PC-3 (cell line): Measurements from ENCODE around the gene APEX1. TPM values are rescaled to one million over a fixed set of nuclear protein-coding genes. Genes with fewer than 3 reads are reported as not detected.
A peak's percentile ranks its signal among the peaks of the same experiment; 100 is the strongest.

ENCODE experiments used
- ATAC-seq: fragments of 200-7000 bp; cut with Tn5 transposase; 2 replicates; pipeline ENCODE4 v1.9.1; 2020; ENCODE audit warnings: mild to moderate bottlenecking, moderate library complexity
- BruUV-seq: library from RNA; stranded (reverse); fragments of 400-500 nt; replicated peaks from 2 replicates; lab custom pipeline; 2021; lab: Mats Ljungman, UMichigan
- CTCF ChIA-PET: fragments of 300-600 bp; sonication (Branson Sonifier 250); formaldehyde crosslinking; loops from one replicate; lab custom pipeline; 2022; ENCODE audit warnings: antibody characterized with exemption; lab: Charles Lee
- POLR2A ChIA-PET: fragments of 300-600 bp; sonication (Branson Sonifier 250); formaldehyde crosslinking; loops from one replicate; lab custom pipeline; 2022; ENCODE audit warnings: antibody characterized with exemption; ENCODE audit not compliant: unreplicated experiment; lab: Charles Lee
- DNase-seq: peaks from one replicate; pipeline ENCODE4 v3.0.0-alpha.2; 2015
- H2AFZ ChIP-seq: fragments of 300-600 bp; sonication (generic); 2 replicates; pipeline ENCODE4 v1.6.0; 2016; ENCODE audit warnings: antibody characterized with exemption, low read length
- H3F3A ChIP-seq: fragments of 300-600 bp; sonication (generic); one replicate; pipeline ENCODE4 v1.6.0; 2017; ENCODE audit warnings: antibody characterized with exemption, low read length, control low read depth, mild to moderate bottlenecking; ENCODE audit not compliant: unreplicated experiment
- H3K27ac ChIP-seq: fragments of 300-600 bp; sonication (generic); 2 replicates; pipeline ENCODE4 v1.5.1; 2016; ENCODE audit warnings: mild to moderate bottlenecking, low read length
- H3K27me3 ChIP-seq: fragments of 300-600 bp; sonication (generic); 2 replicates; pipeline ENCODE4 v1.6.1; 2016; ENCODE audit warnings: low read length, mixed read lengths
- H3K36me3 ChIP-seq: fragments of 300-600 bp; sonication (generic); 2 replicates; pipeline ENCODE4 v1.6.1; 2016; ENCODE audit warnings: low read depth, mixed run types, low read length, mixed read lengths
- H3K4me1 ChIP-seq: fragments of 300-600 bp; sonication (generic); 2 replicates; pipeline ENCODE4 v1.5.1; 2016; ENCODE audit warnings: low read length; ENCODE audit not compliant: insufficient read depth
- H3K4me2 ChIP-seq: fragments of 300-600 bp; sonication (generic); 2 replicates; pipeline ENCODE4 v1.6.0; 2016; ENCODE audit warnings: low read length
- H3K4me3 ChIP-seq: fragments of 300-600 bp; sonication (generic); 2 replicates; pipeline ENCODE4 v1.5.1; 2016; ENCODE audit warnings: mild to moderate bottlenecking, low read length, mixed read lengths
- H3K79me2 ChIP-seq: fragments of 300-600 bp; sonication (generic); 2 replicates; pipeline ENCODE4 v1.6.1; 2017; ENCODE audit warnings: low read length, mixed read lengths
- H3K9ac ChIP-seq: fragments of 300-600 bp; sonication (generic); 2 replicates; pipeline ENCODE4 v1.6.0; 2016; ENCODE audit warnings: mild to moderate bottlenecking, low read length
- H3K9me2 ChIP-seq: fragments of 300-600 bp; sonication (generic); replicated peaks from 2 replicates; pipeline ENCODE4 v1.6.1; 2016; ENCODE audit warnings: mixed run types, low read length, mixed read lengths
- H3K9me3 ChIP-seq: fragments of 300-600 bp; sonication (generic); 2 replicates; pipeline ENCODE4 v1.6.1; 2016; ENCODE audit warnings: low read length, mixed read lengths
- H4K20me1 ChIP-seq: fragments of 300-600 bp; sonication (generic); 2 replicates; pipeline ENCODE4 v1.6.1; 2016; ENCODE audit warnings: low read length, mixed read lengths
- EZH2 ChIP-seq: fragments of 300-600 bp; sonication (generic); IDR thresholded peaks from one replicate; pipeline ENCODE4 v1.6.1; 2017; ENCODE audit warnings: antibody characterized with exemption, mild to moderate bottlenecking, low read length; ENCODE audit not compliant: unreplicated experiment
- EZH2phosphoT487 ChIP-seq: fragments of 300-600 bp; sonication (generic); IDR thresholded peaks from 2 replicates; pipeline ENCODE4 v1.6.1; 2018; ENCODE audit warnings: mild to moderate bottlenecking, antibody characterized with exemption, low read length, borderline replicate concordance
- intact Hi-C: fragments of 100-400 bp; cut with micrococcal nuclease; formaldehyde crosslinking; loops from 2 replicates; pipeline ENCODE4 v1.9.0; 2023
- total RNA-seq: library from RNA; depleted of rRNA; stranded (reverse); fragments of >200 nt; gene quantifications from 2 replicates; pipeline ENCODE4 v1.2.3, GENCODE V29; 2014
- TF ChIP-seq, protein P1 (sequence below): fragments of 300-600 bp; sonication (generic); conservative IDR thresholded peaks from 2 replicates; pipeline ENCODE4 v1.5.1; 2017; ENCODE audit warnings: antibody characterized with exemption, low read depth, mild to moderate bottlenecking, low read length

The APEX1 gene
- total RNA-seq, 1 experiment from 2014 or later = 147 TPM

DNA sequence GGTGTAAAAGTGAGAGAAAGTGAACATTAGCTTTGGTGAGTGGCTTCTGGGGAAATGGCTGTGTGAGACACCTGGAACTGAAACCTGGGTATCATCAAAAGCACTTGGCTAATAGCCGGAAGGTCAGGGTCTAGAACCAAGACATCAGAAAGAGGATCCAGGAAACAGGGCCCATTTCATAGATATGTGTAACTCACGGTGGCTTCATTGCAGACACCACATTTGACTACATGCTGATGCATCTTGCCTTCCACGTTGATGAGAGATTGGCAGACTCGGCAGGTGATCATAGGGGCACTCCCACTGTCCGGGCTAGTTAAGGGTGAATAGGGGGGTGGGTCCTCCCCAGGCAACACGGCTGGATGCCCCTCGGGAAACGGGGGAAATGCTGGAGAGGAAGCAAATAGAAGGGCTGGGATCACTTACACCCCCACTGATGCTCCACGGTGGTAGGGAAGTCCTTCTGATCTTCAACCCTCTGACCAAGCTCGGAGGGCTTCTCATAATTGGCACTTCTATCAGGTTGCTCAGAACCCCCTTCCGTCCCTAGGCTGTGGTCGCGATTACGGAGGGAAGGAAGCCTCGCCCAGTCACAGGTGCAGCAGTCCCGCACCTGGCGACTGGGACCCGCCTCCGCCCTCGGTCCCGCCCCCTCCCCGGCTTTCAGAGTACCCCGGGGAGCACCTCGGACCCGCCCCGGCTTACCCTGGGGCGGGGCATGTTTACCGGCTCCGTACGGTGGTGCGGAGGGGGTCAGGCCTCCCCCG, 5.6 kb downstream of the APEX1 start:
- Histone ChIP-seq H3K27ac (peak overlapping the region; percentile 63), H3K79me2 (peaks cover 48% of the 10 kb centered on the region), H3K36me3 (peaks cover 26% of the 10 kb centered on the region), H3K9me2 (no peaks in the 10 kb centered on the region), H2AFZ (peak overlapping the region; percentile 75), H3K9ac (peak overlapping the region; percentile 92), H3F3A (no peaks in the 10 kb centered on the region), H3K27me3 (no peaks in the 10 kb centered on the region), H3K4me2 (peak overlapping the region; percentile 91), H3K9me3 (no peaks in the 10 kb centered on the region), H4K20me1 (0 out of 2 replicates have a peak, but pooled peaks cover 6% of the 10 kb centered on the region), H3K4me1 (peaks cover 21% of the 10 kb centered on the region), H3K4me3 (peak overlapping the region; percentile 76)
- intact Hi-C loops = loop anchor here (1.0 to 2.0 kb wide), 2 partner anchors 9 to 222 kb away; partner anchors contain the start of gene PNP
- DNase-seq (peak; percentile 35), ATAC-seq (peak; percentile 7)
- ChIA-PET CTCF (interaction anchor here (0.9 to 1.3 kb wide), 3 partner anchors 9 to 152 kb away, joined by 4 to 7 read pairs (median 5); no protein-coding TSS in a partner anchor), POLR2A (interaction anchor here (0.5 to 1.2 kb wide), 4 partner anchors 9 to 221 kb away, joined by 3 to 37 read pairs (median 6); partner anchors contain the start of gene PARP2)
- no TSS peak for BruUV-seq
- TF ChIP-seq EZH2 (no peak), EZH2phosphoT487 (no peak)
- TF ChIP-seq, protein P1, sequence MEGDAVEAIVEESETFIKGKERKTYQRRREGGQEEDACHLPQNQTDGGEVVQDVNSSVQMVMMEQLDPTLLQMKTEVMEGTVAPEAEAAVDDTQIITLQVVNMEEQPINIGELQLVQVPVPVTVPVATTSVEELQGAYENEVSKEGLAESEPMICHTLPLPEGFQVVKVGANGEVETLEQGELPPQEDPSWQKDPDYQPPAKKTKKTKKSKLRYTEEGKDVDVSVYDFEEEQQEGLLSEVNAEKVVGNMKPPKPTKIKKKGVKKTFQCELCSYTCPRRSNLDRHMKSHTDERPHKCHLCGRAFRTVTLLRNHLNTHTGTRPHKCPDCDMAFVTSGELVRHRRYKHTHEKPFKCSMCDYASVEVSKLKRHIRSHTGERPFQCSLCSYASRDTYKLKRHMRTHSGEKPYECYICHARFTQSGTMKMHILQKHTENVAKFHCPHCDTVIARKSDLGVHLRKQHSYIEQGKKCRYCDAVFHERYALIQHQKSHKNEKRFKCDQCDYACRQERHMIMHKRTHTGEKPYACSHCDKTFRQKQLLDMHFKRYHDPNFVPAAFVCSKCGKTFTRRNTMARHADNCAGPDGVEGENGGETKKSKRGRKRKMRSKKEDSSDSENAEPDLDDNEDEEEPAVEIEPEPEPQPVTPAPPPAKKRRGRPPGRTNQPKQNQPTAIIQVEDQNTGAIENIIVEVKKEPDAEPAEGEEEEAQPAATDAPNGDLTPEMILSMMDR = no peak

DNA sequence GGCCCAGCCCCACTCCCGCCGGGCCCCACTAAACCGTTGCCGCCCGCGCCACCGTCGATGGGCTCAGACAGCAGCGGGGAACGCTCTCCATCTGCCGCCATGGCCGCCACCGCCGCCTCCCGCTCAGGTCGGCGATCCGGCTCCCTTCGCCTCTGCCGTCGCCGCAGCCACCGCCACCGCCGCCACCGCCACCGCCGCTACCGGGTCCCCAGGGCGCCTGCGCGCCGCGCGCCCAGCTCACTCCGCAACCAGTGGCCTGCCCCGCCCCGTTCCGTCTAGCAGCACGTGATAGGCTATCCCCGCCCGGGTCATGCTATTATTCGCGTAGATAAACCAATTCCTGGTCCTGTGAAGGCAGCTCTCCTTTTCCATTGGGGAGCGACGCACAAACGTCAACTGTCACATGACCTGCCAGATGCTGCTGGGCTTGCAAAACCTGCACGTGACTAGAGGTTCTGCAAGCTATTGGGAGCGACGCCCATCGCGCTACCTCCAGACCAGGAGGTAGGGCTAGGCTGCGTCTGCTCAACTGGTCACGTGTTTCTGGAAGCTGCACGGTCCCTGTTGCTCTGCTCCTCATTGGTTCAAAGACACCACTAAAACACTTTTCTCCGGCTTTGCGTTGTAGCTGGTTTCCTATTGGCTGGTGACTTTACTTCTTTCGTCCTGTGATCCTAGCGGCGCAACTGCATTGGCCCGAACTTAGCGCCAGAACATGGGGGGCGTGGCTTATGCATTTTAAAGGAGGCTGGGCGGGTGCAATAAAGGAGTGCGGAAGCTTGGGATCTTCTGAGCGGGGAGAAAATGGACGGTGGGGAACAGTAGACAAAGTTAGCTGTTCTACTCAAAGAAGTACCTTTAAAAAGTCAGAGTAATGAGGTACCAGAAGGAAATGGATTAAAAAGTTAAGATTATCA, 6.5 kb downstream of the APEX1 start, which contains the start of gene PIP4P1:
PIP4P1 (minus strand) TSS at position 210 of the 917 bp plus-strand sequence; CDS start at position 101, 109 bp downstream.
- Histone ChIP-seq H3K9me3 (no peaks in the 10 kb centered on the region), H3K79me2 (peaks cover 40% of the 10 kb centered on the region), H3K9ac (peak within 1 kb of the TSS; percentile 92), H3K27ac (peak within 1 kb of the TSS; percentile 63), H3K27me3 (no peaks in the 10 kb centered on the region), H3K4me3 (peak within 1 kb of the TSS; percentile 76), H3K36me3 (peaks cover 23% of the 10 kb centered on the region), H3K4me1 (peaks cover 17% of the 10 kb centered on the region), H3K9me2 (no peaks in the 10 kb centered on the region), H3F3A (no peaks in the 10 kb centered on the region), H4K20me1 (0 out of 2 replicates have a peak, but pooled peaks cover 2% of the 10 kb centered on the region), H2AFZ (peak within 1 kb of the TSS; percentile 75), H3K4me2 (peak within 1 kb of the TSS; percentile 91)
- BruUV-seq = no TSS peak
- ChIA-PET CTCF (interaction anchor here (0.9 to 1.3 kb wide), 4 partner anchors 9 to 152 kb away, joined by 3 to 7 read pairs (median 4); no protein-coding TSS in a partner anchor), POLR2A (interaction anchor here (0.5 to 1.2 kb wide), 7 partner anchors 8 to 876 kb away, joined by 3 to 37 read pairs (median 4); partner anchors contain the start of gene PARP2)
- intact Hi-C loops = loop anchor here (1.0 to 2.0 kb wide), 2 partner anchors 8 to 221 kb away; partner anchors contain the start of gene PNP
- ATAC-seq = peak; percentile 95
- DNase-seq = peak; percentile 99
- TF ChIP-seq EZH2phosphoT487 = no peak
- no peak for TF ChIP-seq EZH2
- TF ChIP-seq, protein P1 = no peak
